Measurements from ENCODE around the gene ZNF648.
"Not testable (repeated sequence)": the region's sequence is repeated elsewhere in the genome, so short reads cannot be mapped to it uniquely, and the experiment has no call there.

ZNF648 gene

GRCh38 chr1:182061594-182061993 is at the start of gene ZNF648:
ZNF648 (minus strand) TSS chr1:182061712; CDS start chr1:182058010, 3,702 bp downstream.
- DNase-seq (ENCODE audit: low spot score): no peak

GRCh38 chr1:182110635-182111034 is 49.1 kb upstream of the ZNF648 start:
- no peak for DNase-seq (ENCODE audit: low spot score)

- no peak for DNase-seq (ENCODE audit: low spot score)
These were observed 48.3 kb upstream of the ZNF648 start for GRCh38 chr1:182109771-182110170.

- DNase-seq (ENCODE audit: low spot score): no peak
These were observed 45.7 kb upstream of the ZNF648 start for GRCh38 chr1:182107209-182107608.

GRCh38 chr1:182102043-182102416 is 40.5 kb upstream of the ZNF648 start:
- no peak for DNase-seq (ENCODE audit: low spot score)

- no peak for DNase-seq (ENCODE audit: low spot score)
These were observed 40.0 kb upstream of the ZNF648 start for GRCh38 chr1:182101415-182102042.

GRCh38 chr1:182098301-182098700 is 36.8 kb upstream of the ZNF648 start:
- DNase-seq (ENCODE audit: low spot score): no peak

GRCh38 chr1:182095946-182096345 is 34.4 kb upstream of the ZNF648 start:
- DNase-seq (ENCODE audit: low spot score): no peak

- not testable (repeated sequence) for DNase-seq (ENCODE audit: low spot score)
These were observed 33.0 kb upstream of the ZNF648 start for GRCh38 chr1:182094514-182095005.

GRCh38 chr1:182093781-182094180 is 32.3 kb upstream of the ZNF648 start:
- no peak for DNase-seq (ENCODE audit: low spot score)

- DNase-seq (ENCODE audit: low spot score): no peak
These were observed 30.8 kb upstream of the ZNF648 start for GRCh38 chr1:182092336-182092735.

GRCh38 chr1:182091083-182091482 is 29.6 kb upstream of the ZNF648 start:
- DNase-seq (ENCODE audit: low spot score): no peak

GRCh38 chr1:182087719-182088350 is 26.3 kb upstream of the ZNF648 start:
- no peak for DNase-seq (ENCODE audit: low spot score)

- no peak for DNase-seq (ENCODE audit: low spot score)
These were observed 25.8 kb upstream of the ZNF648 start for GRCh38 chr1:182087304-182087703.

- DNase-seq (ENCODE audit: low spot score): no peak
These were observed 25.1 kb upstream of the ZNF648 start for GRCh38 chr1:182086620-182087019.

GRCh38 chr1:182086136-182086535 is 24.6 kb upstream of the ZNF648 start:
- no peak for DNase-seq (ENCODE audit: low spot score)

GRCh38 chr1:182085726-182086125 is 24.2 kb upstream of the ZNF648 start:
- no peak for DNase-seq (ENCODE audit: low spot score)

- peak; percentile 60 for DNase-seq (ENCODE audit: low spot score)
These were observed 23.2 kb upstream of the ZNF648 start for GRCh38 chr1:182084487-182085316.

- DNase-seq (ENCODE audit: low spot score): no peak
These were observed 22.5 kb upstream of the ZNF648 start for GRCh38 chr1:182083851-182084486.

GRCh38 chr1:182080955-182081582 is 19.6 kb upstream of the ZNF648 start:
- DNase-seq (ENCODE audit: low spot score): peak; percentile 43

- no peak for DNase-seq (ENCODE audit: low spot score)
These were observed 18.5 kb upstream of the ZNF648 start for GRCh38 chr1:182080040-182080439.

- no peak for DNase-seq (ENCODE audit: low spot score)
These were observed 10.4 kb upstream of the ZNF648 start for GRCh38 chr1:182071924-182072323.

All from germinal center (tissue), 1 donor.